ENCODE results near the gene PTPRD. TPM values are rescaled to one million over a fixed set of nuclear protein-coding genes. Genes with fewer than 3 reads are reported as not detected.

PTPRD gene
- total and polyA plus RNA-seq, 9 of the 15 experiments (the other 6 are each of a cell fraction or from before 2014, with no cell fraction given) = 0.11 TPM; not detected in 8

DNA sequence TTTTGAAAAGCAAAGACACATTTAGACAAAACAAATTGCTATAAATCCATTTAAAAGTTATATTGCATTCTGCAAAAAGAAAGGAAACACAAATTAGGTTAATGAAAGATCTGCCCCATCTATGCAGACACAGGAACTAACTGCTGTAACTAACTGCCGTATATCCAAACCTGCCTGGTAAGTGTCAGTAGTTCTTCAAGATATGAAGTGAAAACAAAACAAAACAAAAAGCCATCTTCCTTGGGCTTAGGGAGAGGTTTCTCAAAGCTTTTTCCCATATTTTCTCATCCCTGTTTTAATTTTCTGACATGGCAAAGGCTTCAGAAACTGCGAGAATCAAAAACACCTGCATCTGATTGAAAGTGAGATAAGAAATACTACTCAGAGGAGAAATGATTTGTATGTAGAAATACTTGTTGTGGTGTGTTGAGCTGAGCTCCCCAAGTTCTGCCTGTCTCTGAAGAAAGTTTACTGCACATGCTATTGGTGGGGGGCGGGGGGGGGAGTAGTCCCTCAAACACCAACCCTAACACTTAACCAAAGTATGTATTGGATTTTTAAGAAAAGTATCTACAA, 750.5 kb downstream of the PTPRD start:
- FAIRE-seq (no peak), DNase-seq (ENCODE audit: extremely low read depth in 1 of 4, low spot score in 3 of 4) (no peak), ATAC-seq (no peak)
- Histone ChIP-seq H3K9me1 (ENCODE audit: control insufficient read depth, insufficient read depth, low read length) (no peaks in the 10 kb centered on the region), H3K4me3 (no peak overlapping the region), H4K20me1 (replicated peaks; ENCODE audit: control insufficient read depth, insufficient read depth, low read length) (no peaks in the 10 kb centered on the region), H3K27me3 (ENCODE audit: control insufficient read depth in 2 of 2, insufficient read depth in 2 of 2, low read length in 2 of 2) (no peaks in the 10 kb centered on the region), H3K9me3 (replicated peaks; ENCODE audit: control insufficient read depth, insufficient read depth, low read depth, low read length) (no peaks in the 10 kb centered on the region), H3K27ac (ENCODE audit: extremely low read depth, low read depth, low read length) (no peak overlapping the region), H3K4me2 (ENCODE audit: insufficient read depth, low read length) (no peak overlapping the region), H3K36me3 (ENCODE audit: control insufficient read depth, insufficient read depth, low read length) (no peaks in the 10 kb centered on the region), H2AFZ (ENCODE audit: low read depth, low read length) (no peak overlapping the region), H3K9ac (ENCODE audit: insufficient read depth in 1 of 2, low read depth in 2 of 2, low read length in 2 of 2) (no peak overlapping the region), H3K79me2 (ENCODE audit: control insufficient read depth, insufficient read depth, low read length) (no peaks in the 10 kb centered on the region), H3K4me1 (replicated peaks in 1 of 2; ENCODE audit: control insufficient read depth in 2 of 2, insufficient read depth in 2 of 2, low read length in 2 of 2) (no peaks in the 10 kb centered on the region)
- TF ChIP-seq, protein P1, sequence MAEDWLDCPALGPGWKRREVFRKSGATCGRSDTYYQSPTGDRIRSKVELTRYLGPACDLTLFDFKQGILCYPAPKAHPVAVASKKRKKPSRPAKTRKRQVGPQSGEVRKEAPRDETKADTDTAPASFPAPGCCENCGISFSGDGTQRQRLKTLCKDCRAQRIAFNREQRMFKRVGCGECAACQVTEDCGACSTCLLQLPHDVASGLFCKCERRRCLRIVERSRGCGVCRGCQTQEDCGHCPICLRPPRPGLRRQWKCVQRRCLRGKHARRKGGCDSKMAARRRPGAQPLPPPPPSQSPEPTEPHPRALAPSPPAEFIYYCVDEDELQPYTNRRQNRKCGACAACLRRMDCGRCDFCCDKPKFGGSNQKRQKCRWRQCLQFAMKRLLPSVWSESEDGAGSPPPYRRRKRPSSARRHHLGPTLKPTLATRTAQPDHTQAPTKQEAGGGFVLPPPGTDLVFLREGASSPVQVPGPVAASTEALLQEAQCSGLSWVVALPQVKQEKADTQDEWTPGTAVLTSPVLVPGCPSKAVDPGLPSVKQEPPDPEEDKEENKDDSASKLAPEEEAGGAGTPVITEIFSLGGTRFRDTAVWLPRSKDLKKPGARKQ (CRISPR knock-in tag; IDR thresholded peaks at IDR 0.05) = no peak
- TF ChIP-seq, protein P2, sequence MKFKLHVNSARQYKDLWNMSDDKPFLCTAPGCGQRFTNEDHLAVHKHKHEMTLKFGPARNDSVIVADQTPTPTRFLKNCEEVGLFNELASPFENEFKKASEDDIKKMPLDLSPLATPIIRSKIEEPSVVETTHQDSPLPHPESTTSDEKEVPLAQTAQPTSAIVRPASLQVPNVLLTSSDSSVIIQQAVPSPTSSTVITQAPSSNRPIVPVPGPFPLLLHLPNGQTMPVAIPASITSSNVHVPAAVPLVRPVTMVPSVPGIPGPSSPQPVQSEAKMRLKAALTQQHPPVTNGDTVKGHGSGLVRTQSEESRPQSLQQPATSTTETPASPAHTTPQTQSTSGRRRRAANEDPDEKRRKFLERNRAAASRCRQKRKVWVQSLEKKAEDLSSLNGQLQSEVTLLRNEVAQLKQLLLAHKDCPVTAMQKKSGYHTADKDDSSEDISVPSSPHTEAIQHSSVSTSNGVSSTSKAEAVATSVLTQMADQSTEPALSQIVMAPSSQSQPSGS (CRISPR knock-in tag; IDR thresholded peaks at IDR 0.05) = no peak
- 0% methylated on average over 2 of the region's 3 CpGs for WGBS (ENCODE audit: insufficient coverage, low coverage, missing lambda C conversion rate)
- no TSS peak for BruUV-seq (replicated peaks)
- CTCF ChIA-PET (ENCODE audit: low intra/inter-chr PET ratio) = no interaction called here
- in situ Hi-C loops (cut with MboI) (no loop called here), intact Hi-C loops (cut with micrococcal nuclease) (no loop called here)
- POLR2A ChIA-PET = no interaction called here
